Neural cell (in vitro differentiated cells): ENCODE measurements around the gene KCNK18.

Source experiments
- EP300 ChIP-seq: fragments of 450-650 bp; conservative IDR thresholded peaks from 2 replicates; pipeline ENCODE4 v1.6.1; 2014; ENCODE audit warnings: antibody characterized with exemption, mild to moderate bottlenecking, moderate library complexity; ENCODE audit not compliant: poor library complexity, severe bottlenecking
- RAD21 ChIP-seq: fragments of 450-650 bp; conservative IDR thresholded peaks from 2 replicates; pipeline ENCODE4 v1.6.1; 2014; ENCODE audit warnings: antibody characterized with exemption, mild to moderate bottlenecking, moderate library complexity
- SMC3 ChIP-seq: fragments of 450-650 bp; conservative IDR thresholded peaks from 2 replicates; pipeline ENCODE4 v1.6.1; 2014; ENCODE audit warnings: antibody characterized with exemption, mild to moderate bottlenecking, moderate library complexity; ENCODE audit not compliant: poor library complexity
- TAF1 ChIP-seq: IDR thresholded peaks from 2 replicates; pipeline ENCODE4 v1.6.1; 2012; ENCODE audit warnings: low read depth
- TF ChIP-seq, protein P1 (sequence below): IDR thresholded peaks from 2 replicates; pipeline ENCODE4 v1.6.1; 2012; ENCODE audit warnings: borderline replicate concordance
- TF ChIP-seq, protein P2 (sequence below): fragments of 450-650 bp; IDR thresholded peaks from 2 replicates; pipeline ENCODE4 v1.5.1; 2014; ENCODE audit warnings: antibody characterized with exemption, mild to moderate bottlenecking, moderate library complexity; ENCODE audit not compliant: poor library complexity, severe bottlenecking

DNA sequence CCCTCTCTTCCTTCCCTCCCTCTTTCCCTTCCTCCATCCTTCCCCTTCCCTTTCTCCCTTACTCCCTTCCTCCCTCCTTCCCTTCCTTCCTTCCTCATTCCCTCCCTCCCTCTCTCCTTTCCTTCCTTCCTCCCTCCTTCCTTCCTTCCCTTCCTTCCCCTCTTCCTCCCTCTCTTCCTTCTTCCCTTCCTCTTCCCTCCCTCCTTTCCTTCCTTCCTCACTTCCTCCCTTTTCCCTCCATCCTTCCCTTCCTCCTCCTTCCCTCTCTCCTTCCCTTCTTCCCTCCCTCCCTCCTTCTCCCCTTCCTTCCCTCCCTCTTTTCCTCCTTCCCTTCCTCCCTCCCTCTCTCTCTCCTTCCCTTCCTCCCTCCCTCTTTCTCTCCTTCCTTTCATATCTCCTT is 30.9 kb downstream of the KCNK18 start:
- TF ChIP-seq, protein P1, sequence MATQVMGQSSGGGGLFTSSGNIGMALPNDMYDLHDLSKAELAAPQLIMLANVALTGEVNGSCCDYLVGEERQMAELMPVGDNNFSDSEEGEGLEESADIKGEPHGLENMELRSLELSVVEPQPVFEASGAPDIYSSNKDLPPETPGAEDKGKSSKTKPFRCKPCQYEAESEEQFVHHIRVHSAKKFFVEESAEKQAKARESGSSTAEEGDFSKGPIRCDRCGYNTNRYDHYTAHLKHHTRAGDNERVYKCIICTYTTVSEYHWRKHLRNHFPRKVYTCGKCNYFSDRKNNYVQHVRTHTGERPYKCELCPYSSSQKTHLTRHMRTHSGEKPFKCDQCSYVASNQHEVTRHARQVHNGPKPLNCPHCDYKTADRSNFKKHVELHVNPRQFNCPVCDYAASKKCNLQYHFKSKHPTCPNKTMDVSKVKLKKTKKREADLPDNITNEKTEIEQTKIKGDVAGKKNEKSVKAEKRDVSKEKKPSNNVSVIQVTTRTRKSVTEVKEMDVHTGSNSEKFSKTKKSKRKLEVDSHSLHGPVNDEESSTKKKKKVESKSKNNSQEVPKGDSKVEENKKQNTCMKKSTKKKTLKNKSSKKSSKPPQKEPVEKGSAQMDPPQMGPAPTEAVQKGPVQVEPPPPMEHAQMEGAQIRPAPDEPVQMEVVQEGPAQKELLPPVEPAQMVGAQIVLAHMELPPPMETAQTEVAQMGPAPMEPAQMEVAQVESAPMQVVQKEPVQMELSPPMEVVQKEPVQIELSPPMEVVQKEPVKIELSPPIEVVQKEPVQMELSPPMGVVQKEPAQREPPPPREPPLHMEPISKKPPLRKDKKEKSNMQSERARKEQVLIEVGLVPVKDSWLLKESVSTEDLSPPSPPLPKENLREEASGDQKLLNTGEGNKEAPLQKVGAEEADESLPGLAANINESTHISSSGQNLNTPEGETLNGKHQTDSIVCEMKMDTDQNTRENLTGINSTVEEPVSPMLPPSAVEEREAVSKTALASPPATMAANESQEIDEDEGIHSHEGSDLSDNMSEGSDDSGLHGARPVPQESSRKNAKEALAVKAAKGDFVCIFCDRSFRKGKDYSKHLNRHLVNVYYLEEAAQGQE: no peak
- TF ChIP-seq, protein P2, sequence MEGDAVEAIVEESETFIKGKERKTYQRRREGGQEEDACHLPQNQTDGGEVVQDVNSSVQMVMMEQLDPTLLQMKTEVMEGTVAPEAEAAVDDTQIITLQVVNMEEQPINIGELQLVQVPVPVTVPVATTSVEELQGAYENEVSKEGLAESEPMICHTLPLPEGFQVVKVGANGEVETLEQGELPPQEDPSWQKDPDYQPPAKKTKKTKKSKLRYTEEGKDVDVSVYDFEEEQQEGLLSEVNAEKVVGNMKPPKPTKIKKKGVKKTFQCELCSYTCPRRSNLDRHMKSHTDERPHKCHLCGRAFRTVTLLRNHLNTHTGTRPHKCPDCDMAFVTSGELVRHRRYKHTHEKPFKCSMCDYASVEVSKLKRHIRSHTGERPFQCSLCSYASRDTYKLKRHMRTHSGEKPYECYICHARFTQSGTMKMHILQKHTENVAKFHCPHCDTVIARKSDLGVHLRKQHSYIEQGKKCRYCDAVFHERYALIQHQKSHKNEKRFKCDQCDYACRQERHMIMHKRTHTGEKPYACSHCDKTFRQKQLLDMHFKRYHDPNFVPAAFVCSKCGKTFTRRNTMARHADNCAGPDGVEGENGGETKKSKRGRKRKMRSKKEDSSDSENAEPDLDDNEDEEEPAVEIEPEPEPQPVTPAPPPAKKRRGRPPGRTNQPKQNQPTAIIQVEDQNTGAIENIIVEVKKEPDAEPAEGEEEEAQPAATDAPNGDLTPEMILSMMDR: no peak
- TF ChIP-seq RAD21 (no peak), TAF1 (no peak), EP300 (no peak), SMC3 (no peak)
